CD14-positive monocyte (primary cell): ENCODE data around the gene DPYD. TPM values are rescaled to one million over a fixed set of nuclear protein-coding genes. Genes with fewer than 3 reads are reported as not detected.

Experiments used
- DNase-seq, 3 donors: peaks; one replicate each; pipeline ENCODE4 v3.0.0-alpha.2; 2011 to 2022
- H2AFZ ChIP-seq: 2 replicates; pipeline ENCODE4 v1.6.0; 2012; ENCODE audit warnings: mild to moderate bottlenecking, low read depth, low read length, inconsistent platforms; ENCODE audit not compliant: insufficient read depth, poor library complexity, severe bottlenecking
- H3K27ac ChIP-seq, 2 donors: 1 replicate in 1 of 2; 2 replicates in 1 of 2; pipeline ENCODE4 v1.5.1; 2012 to 2013; ENCODE audit warnings: low read length in 2 of 2, control low read depth in 1 of 2, inconsistent platforms in 1 of 2, low read depth in 1 of 2, mild to moderate bottlenecking in 1 of 2
- H3K27me3 ChIP-seq, 2 donors: one replicate each; pipeline versions ENCODE4 v1.6.0 to v1.6.1; 2011 to 2013; ENCODE audit warnings: low read length in 2 of 2; ENCODE audit not compliant: control insufficient read depth in 2 of 2, insufficient read depth in 2 of 2
- H3K36me3 ChIP-seq, 2 donors: replicated peaks in 1 of 2; 1 replicate in 1 of 2; 2 replicates in 1 of 2; pipeline versions ENCODE4 v1.5.1 to v1.6.1; 2012 to 2013; ENCODE audit warnings: low read length in 2 of 2, control low read depth in 1 of 2, inconsistent platforms in 1 of 2, mild to moderate bottlenecking in 1 of 2; ENCODE audit not compliant: insufficient read depth in 2 of 2, control insufficient read depth in 1 of 2
- H3K4me1 ChIP-seq, 2 donors: 1 replicate in 1 of 2; 2 replicates in 1 of 2; pipeline versions ENCODE4 v1.5.1 to v1.6.1; 2012 to 2013; ENCODE audit warnings: low read length in 2 of 2, control low read depth in 1 of 2, inconsistent platforms in 1 of 2, mild to moderate bottlenecking in 1 of 2, moderate library complexity in 1 of 2; ENCODE audit not compliant: insufficient read depth in 2 of 2, control insufficient read depth in 1 of 2
- H3K4me2 ChIP-seq: replicated peaks from 2 replicates; pipeline ENCODE3; 2012; ENCODE audit warnings: low read length, moderate library complexity, mild to moderate bottlenecking; ENCODE audit not compliant: poor library complexity, severe bottlenecking; ENCODE audit errors: extremely low read depth
- H3K4me3 ChIP-seq, 3 experiments: fragments of 200-600 bp in 1 of 3; sonication (generic) in 1 of 3; replicated peaks in 1 of 3; 1 replicate in 2 of 3; 2 replicates in 1 of 3; pipeline ENCODE4 v1.5.1; 2011 to 2013; ENCODE audit warnings: low read length in 3 of 3, mild to moderate bottlenecking in 3 of 3, control low read depth in 2 of 3, low read depth in 2 of 3, inconsistent platforms in 1 of 3, moderate library complexity in 1 of 3
- H3K79me2 ChIP-seq: 2 replicates; pipeline ENCODE4 v1.6.0; 2012; ENCODE audit warnings: mild to moderate bottlenecking, control low read depth, inconsistent platforms, low read length, moderate library complexity; ENCODE audit not compliant: insufficient read depth
- H3K9ac ChIP-seq: 2 replicates; pipeline ENCODE4 v1.6.0; 2017; ENCODE audit warnings: low read length, mild to moderate bottlenecking; ENCODE audit not compliant: insufficient read depth, poor library complexity, severe bottlenecking
- H3K9me3 ChIP-seq, 2 donors: replicated peaks in 1 of 2; 1 replicate in 1 of 2; 2 replicates in 1 of 2; pipeline versions ENCODE4 v1.5.1 to v1.6.1; 2012 to 2013; ENCODE audit warnings: low read length in 2 of 2, control low read depth in 1 of 2; ENCODE audit not compliant: control insufficient read depth in 1 of 2, insufficient read depth in 1 of 2
- H4K20me1 ChIP-seq: 2 replicates; pipeline ENCODE4 v1.6.0; 2012; ENCODE audit warnings: mild to moderate bottlenecking, low read length, control low read depth, moderate library complexity; ENCODE audit not compliant: insufficient read depth
- H3K27ac Mint-ChIP-seq, 7 donors: one replicate each; pipeline ENCODE4 v1.8.0; 2020; ENCODE audit warnings: mild to moderate bottlenecking in 7 of 7, mixed read lengths in 7 of 7, moderate library complexity in 6 of 7, inconsistent platforms in 2 of 7
- H3K27me3 Mint-ChIP-seq, 3 donors: one replicate each; pipeline ENCODE4 v1.8.0; 2021 to 2022; ENCODE audit warnings: low read depth in 3 of 3, mild to moderate bottlenecking in 3 of 3, mixed read lengths in 3 of 3, moderate library complexity in 3 of 3, inconsistent platforms in 1 of 3
- H3K36me3 Mint-ChIP-seq, 2 donors: one replicate each; pipeline ENCODE4 v1.8.0; 2020; ENCODE audit warnings: mixed read lengths in 2 of 2, inconsistent platforms in 1 of 2, mild to moderate bottlenecking in 1 of 2
- H3K4me1 Mint-ChIP-seq: one replicate; pipeline ENCODE4 v1.8.0; 2020; ENCODE audit warnings: mild to moderate bottlenecking, mixed read lengths
- H3K4me3 Mint-ChIP-seq, 2 donors: one replicate each; pipeline ENCODE4 v1.8.0; 2020; ENCODE audit warnings: mild to moderate bottlenecking in 2 of 2, mixed read lengths in 2 of 2, moderate library complexity in 1 of 2
- H3K9me3 Mint-ChIP-seq, 7 donors: one replicate each; pipeline ENCODE4 v1.8.0; 2020 to 2022; ENCODE audit warnings: mixed read lengths in 7 of 7, mild to moderate bottlenecking in 6 of 7, moderate library complexity in 6 of 7, inconsistent platforms in 2 of 7
- CTCF ChIP-seq: fragments of 200-600 bp; IDR thresholded peaks from one replicate; pipeline ENCODE4 v1.8.0; 2022; ENCODE audit warnings: antibody characterized with exemption, mild to moderate bottlenecking
- WGBS: methylation state at CpG from one replicate; pipeline ENCODE4 v1.1.5; 2013; ENCODE audit warnings: missing lambda C conversion rate; ENCODE audit not compliant: insufficient coverage; 5-methylcytosine and 5-hydroxymethylcytosine counted together
- intact Hi-C, 2 donors: fragments of 100-400 bp; cut with micrococcal nuclease; formaldehyde crosslinking; loops; one replicate each; pipeline versions ENCODE4 v1.15.0 to v1.15.1; 2023
- polyA plus RNA-seq, 3 donors: library from polyadenylated mRNA; depleted of rRNA in 1 of 3; unstranded in 2 of 3; stranded (reverse) in 1 of 3; fragments of 300-500 nt in 2 of 3; fragments of >200 nt in 1 of 3; fragmentation: Illumina TruSeq in 2 of 3; gene quantifications; 1 replicate in 2 of 3; 2 replicates in 1 of 3; pipeline ENCODE4 v1.2.3, GENCODE V29; 2012 to 2021

Gene DPYD
- polyA plus RNA-seq, 3 donors = 87.6 to 171 (median 144) TPM

GRCh38 chr1:97143236-97143882 is 777.5 kb downstream of the DPYD start:
- Histone ChIP-seq H3K36me3 (peaks cover 13 to 43% of the 10 kb centered on the region in 2 donors), H3K4me1 (no peaks in the 10 kb centered on the region), H3K79me2 (no peaks in the 10 kb centered on the region), H4K20me1 (peaks cover 48% of the 10 kb centered on the region), H2AFZ (no peak overlapping the region), H3K9ac (no peak overlapping the region), H3K4me3 (no peak overlapping the region), H3K27me3 (no peaks in the 10 kb centered on the region), H3K9me3 (no peaks in the 10 kb centered on the region), H3K27ac (no peak overlapping the region), H3K4me2 (no peak overlapping the region)
- Mint-ChIP-seq H3K27ac (no peak overlapping the region), H3K4me1 (peaks cover 6% of the 10 kb centered on the region), H3K36me3 (peaks cover 43 to 52% of the 10 kb centered on the region in 2 donors), H3K9me3 (peaks cover 0 to 1% (median 0%) of the 10 kb centered on the region in 7 donors), H3K27me3 (no peaks in the 10 kb centered on the region), H3K4me3 (no peak overlapping the region)
- intact Hi-C loops = no loop called here
- DNase-seq = no peak
- WGBS = no CpG with 5 or more reads among the region's 2 CpGs
- TF ChIP-seq CTCF = no peak

GRCh38 chr1:97140611-97141010 is 780.2 kb downstream of the DPYD start:
- Mint-ChIP-seq H3K27ac (no peak overlapping the region), H3K9me3 (no peaks in the 10 kb centered on the region), H3K4me3 (no peak overlapping the region), H3K36me3 (peaks cover 34 to 46% of the 10 kb centered on the region in 2 donors), H3K4me1 (peaks cover 7% of the 10 kb centered on the region), H3K27me3 (no peaks in the 10 kb centered on the region)
- no peaks in the 10 kb centered on the region for H3K4me1 ChIP-seq
- H3K27me3 ChIP-seq = no peaks in the 10 kb centered on the region
- H3K27ac ChIP-seq = no peak overlapping the region
- no peak overlapping the region for H2AFZ ChIP-seq
- no peak overlapping the region for H3K4me3 ChIP-seq
- no peak overlapping the region for H3K9ac ChIP-seq
- no peak for TF ChIP-seq CTCF
- peaks cover 20 to 50% of the 10 kb centered on the region in 2 donors for H3K36me3 ChIP-seq
- no peak for DNase-seq
- no peaks in the 10 kb centered on the region for H3K79me2 ChIP-seq
- H3K4me2 ChIP-seq = no peak overlapping the region
- WGBS = 100% methylated on average over 2 of the region's 3 CpGs
- peaks cover 55% of the 10 kb centered on the region for H4K20me1 ChIP-seq
- H3K9me3 ChIP-seq = no peaks in the 10 kb centered on the region
- intact Hi-C loops = no loop called here
